Activated B cell treated with CpG ODN at 0.5 μM for 24 hours (primary cell): Measurements from ENCODE around the gene LARGE1. TPM values are rescaled to one million over a fixed set of nuclear protein-coding genes. Genes with fewer than 3 reads are reported as not detected.

Source experiments
- ATAC-seq: fragments of 200-7000 bp; cut with Tn5 transposase; one replicate; pipeline ENCODE4 v1.10.0; 2021; ENCODE audit warnings: low read depth, mild to moderate bottlenecking, moderate library complexity
- CTCF ChIA-PET: fragments of 350-600 bp; sonication (Branson Sonifier 250); formaldehyde crosslinking; loops from one replicate; lab custom pipeline; 2021; ENCODE audit warnings: antibody characterized with exemption; lab: Charles Lee
- POLR2A ChIA-PET: fragments of 350-600 bp; sonication (Branson Sonifier 250); formaldehyde crosslinking; loops from one replicate; lab custom pipeline; 2021; ENCODE audit warnings: antibody characterized with exemption; lab: Charles Lee
- DNase-seq: peaks from one replicate; pipeline ENCODE4 v3.0.0; 2022
- H3K27ac Mint-ChIP-seq: one replicate; pipeline ENCODE4 v1.8.0; 2020; ENCODE audit warnings: mixed read lengths
- H3K27me3 Mint-ChIP-seq: one replicate; pipeline ENCODE4 v1.8.0; 2021; ENCODE audit warnings: mixed read lengths
- H3K36me3 Mint-ChIP-seq: one replicate; pipeline ENCODE4 v1.8.0; 2021; ENCODE audit warnings: low read depth, mixed read lengths
- H3K4me1 Mint-ChIP-seq: one replicate; pipeline ENCODE4 v1.8.0; 2021; ENCODE audit warnings: mixed read lengths
- H3K4me3 Mint-ChIP-seq: one replicate; pipeline ENCODE4 v1.8.0; 2020; ENCODE audit warnings: mild to moderate bottlenecking, mixed read lengths
- H3K9me3 Mint-ChIP-seq: one replicate; pipeline ENCODE4 v1.8.0; 2020; ENCODE audit warnings: mixed read lengths
- CTCF ChIP-seq: fragments of 200-600 bp; IDR thresholded peaks from one replicate; pipeline ENCODE4 v1.8.0; 2022; ENCODE audit warnings: antibody characterized with exemption, mild to moderate bottlenecking
- intact Hi-C: fragments of 100-400 bp; cut with micrococcal nuclease; formaldehyde crosslinking; loops from one replicate; pipeline ENCODE4 v1.15.1; 2024
- total RNA-seq: library from RNA; stranded (reverse); gene quantifications from 2 replicates; pipeline ENCODE4 v1.2.3, GENCODE V29; 2022

LARGE1 gene
- total RNA-seq, 1 donor from 2014 or later = 22.2 TPM

GRCh38 chr22:33593818-33594217, 326.5 kb downstream of the LARGE1 start:
- Mint-ChIP-seq H3K27me3 (no peaks in the 10 kb centered on the region), H3K9me3 (no peaks in the 10 kb centered on the region), H3K4me1 (no peaks in the 10 kb centered on the region), H3K4me3 (no peak overlapping the region), H3K36me3 (peaks cover 17% of the 10 kb centered on the region), H3K27ac (no peak overlapping the region)
- ATAC-seq (no peak), DNase-seq (no peak)
- ChIA-PET POLR2A (no interaction called here), CTCF (no interaction called here)
- intact Hi-C loops = no loop called here
- TF ChIP-seq CTCF = no peak

- Mint-ChIP-seq H3K36me3 (peaks cover 4% of the 10 kb centered on the region), H3K4me3 (no peak overlapping the region), H3K4me1 (no peaks in the 10 kb centered on the region), H3K27me3 (no peaks in the 10 kb centered on the region), H3K27ac (no peak overlapping the region), H3K9me3 (no peaks in the 10 kb centered on the region)
- intact Hi-C loops = no loop called here
- ATAC-seq (no peak), DNase-seq (no peak)
- POLR2A ChIA-PET = no interaction called here
- TF ChIP-seq CTCF = no peak
- CTCF ChIA-PET = interaction anchor here (0.6 kb wide), 1 partner anchor 326 kb away, joined by 3 read pairs; no protein-coding TSS in a partner anchor
These were observed 328.3 kb downstream of the LARGE1 start for GRCh38 chr22:33591946-33592345.

- H3K9me3 Mint-ChIP-seq = no peaks in the 10 kb centered on the region
- ChIA-PET CTCF (no interaction called here), POLR2A (no interaction called here)
- intact Hi-C loops = no loop called here
- DNase-seq = no peak
- H3K27ac Mint-ChIP-seq = no peak overlapping the region
- H3K4me3 Mint-ChIP-seq = no peak overlapping the region
- H3K4me1 Mint-ChIP-seq = no peaks in the 10 kb centered on the region
- no peaks in the 10 kb centered on the region for H3K27me3 Mint-ChIP-seq
- peaks cover 3% of the 10 kb centered on the region for H3K36me3 Mint-ChIP-seq
- no peak for ATAC-seq
- TF ChIP-seq CTCF = no peak
These were observed 331.0 kb downstream of the LARGE1 start for GRCh38 chr22:33589297-33589696.

GRCh38 chr22:33588860-33589259, 331.4 kb downstream of the LARGE1 start:
- intact Hi-C loops = no loop called here
- ATAC-seq (no peak), DNase-seq (no peak)
- H3K9me3 Mint-ChIP-seq = no peaks in the 10 kb centered on the region
- POLR2A ChIA-PET = no interaction called here
- TF ChIP-seq CTCF = no peak
- CTCF ChIA-PET = no interaction called here
- H3K27me3 Mint-ChIP-seq = no peaks in the 10 kb centered on the region
- no peak overlapping the region for H3K4me3 Mint-ChIP-seq
- no peaks in the 10 kb centered on the region for H3K36me3 Mint-ChIP-seq
- no peak overlapping the region for H3K27ac Mint-ChIP-seq
- no peaks in the 10 kb centered on the region for H3K4me1 Mint-ChIP-seq

- no peak overlapping the region for H3K4me3 Mint-ChIP-seq
- H3K36me3 Mint-ChIP-seq = no peaks in the 10 kb centered on the region
- TF ChIP-seq CTCF = no peak
- POLR2A ChIA-PET = no interaction called here
- CTCF ChIA-PET = interaction anchor here (0.9 to 1.6 kb wide), 2 partner anchors 65 to 281 kb away, joined by 3 to 6 read pairs; no protein-coding TSS in a partner anchor
- no peaks in the 10 kb centered on the region for H3K9me3 Mint-ChIP-seq
- DNase-seq = no peak
- intact Hi-C loops = no loop called here
- ATAC-seq = no peak
- peaks cover 9% of the 10 kb centered on the region for H3K4me1 Mint-ChIP-seq
- no peak overlapping the region for H3K27ac Mint-ChIP-seq
- no peaks in the 10 kb centered on the region for H3K27me3 Mint-ChIP-seq
These were observed 336.1 kb downstream of the LARGE1 start for GRCh38 chr22:33584152-33584551.
